Measurements from ENCODE around the gene SEMA3D. TPM values are rescaled to one million over a fixed set of nuclear protein-coding genes. Genes with fewer than 3 reads are reported as not detected.

SEMA3D gene
- total and polyA plus RNA-seq, 2 of the 4 experiments (the other 2 are of a cell fraction), result 2.9 to 13.6 TPM

DNA sequence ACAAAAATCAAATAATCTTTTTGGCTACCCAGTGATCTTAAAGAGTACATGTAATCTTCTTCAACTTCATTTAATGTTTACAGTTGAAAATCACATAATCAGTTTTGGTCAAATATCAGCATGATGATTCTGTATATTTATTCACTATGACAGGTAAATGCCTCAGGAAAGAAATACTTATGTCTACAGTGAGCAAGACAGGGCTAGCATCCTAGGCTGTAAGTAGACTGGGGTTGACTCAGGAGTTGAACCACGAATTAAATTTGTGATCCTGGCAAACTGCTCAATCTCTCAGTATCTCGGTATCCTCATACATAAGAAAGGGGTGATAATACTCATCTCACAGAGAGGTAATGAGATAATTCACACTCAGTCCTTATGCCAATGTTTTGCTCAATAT is 71.8 kb downstream of the SEMA3D start:
- dilution Hi-C loops (cut with HindIII; ENCODE audit: low sequenced_read_pairs, unreplicated experiment), result no loop called here
- POLR2A ChIA-PET (ENCODE audit: unreplicated experiment), result no interaction called here

More for the DNA sequence above, 71.8 kb downstream of the SEMA3D start:
- no peak overlapping the region for H3K4ac ChIP-seq (ENCODE audit: low read depth, low read length)
- H3K4me2 ChIP-seq (ENCODE audit: low read depth, low read length), result no peak overlapping the region
- no peak overlapping the region for H2BK15ac ChIP-seq (ENCODE audit: low read depth, low read length)
- no peak overlapping the region for H2BK120ac ChIP-seq (ENCODE audit: low read depth, low read length)
- no peaks in the 10 kb centered on the region for H3K9me3 ChIP-seq (ENCODE audit: control insufficient read depth, insufficient read depth, low read length)
- TF ChIP-seq, protein P1, sequence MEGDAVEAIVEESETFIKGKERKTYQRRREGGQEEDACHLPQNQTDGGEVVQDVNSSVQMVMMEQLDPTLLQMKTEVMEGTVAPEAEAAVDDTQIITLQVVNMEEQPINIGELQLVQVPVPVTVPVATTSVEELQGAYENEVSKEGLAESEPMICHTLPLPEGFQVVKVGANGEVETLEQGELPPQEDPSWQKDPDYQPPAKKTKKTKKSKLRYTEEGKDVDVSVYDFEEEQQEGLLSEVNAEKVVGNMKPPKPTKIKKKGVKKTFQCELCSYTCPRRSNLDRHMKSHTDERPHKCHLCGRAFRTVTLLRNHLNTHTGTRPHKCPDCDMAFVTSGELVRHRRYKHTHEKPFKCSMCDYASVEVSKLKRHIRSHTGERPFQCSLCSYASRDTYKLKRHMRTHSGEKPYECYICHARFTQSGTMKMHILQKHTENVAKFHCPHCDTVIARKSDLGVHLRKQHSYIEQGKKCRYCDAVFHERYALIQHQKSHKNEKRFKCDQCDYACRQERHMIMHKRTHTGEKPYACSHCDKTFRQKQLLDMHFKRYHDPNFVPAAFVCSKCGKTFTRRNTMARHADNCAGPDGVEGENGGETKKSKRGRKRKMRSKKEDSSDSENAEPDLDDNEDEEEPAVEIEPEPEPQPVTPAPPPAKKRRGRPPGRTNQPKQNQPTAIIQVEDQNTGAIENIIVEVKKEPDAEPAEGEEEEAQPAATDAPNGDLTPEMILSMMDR (conservative IDR thresholded peaks at IDR 0.05; ENCODE audit: low read depth, low read length), result no peak
- TF ChIP-seq POLR2A (IDR thresholded peaks at IDR 0.05; ENCODE audit: low read depth, low read length) (no peak), CEBPB (IDR thresholded peaks at IDR 0.05; ENCODE audit: low read depth, low read length) (no peak), MAFK (IDR thresholded peaks at IDR 0.05; ENCODE audit: low read depth, low read length) (no peak), CHD1 (IDR thresholded peaks at IDR 0.05; ENCODE audit: low read depth, low read length) (no peak), RAD21 (IDR thresholded peaks at IDR 0.05; ENCODE audit: low read length) (no peak), MXI1 (IDR thresholded peaks at IDR 0.05; ENCODE audit: borderline replicate concordance, low read depth, low read length) (no peak)
- TF ChIP-seq, protein P2, sequence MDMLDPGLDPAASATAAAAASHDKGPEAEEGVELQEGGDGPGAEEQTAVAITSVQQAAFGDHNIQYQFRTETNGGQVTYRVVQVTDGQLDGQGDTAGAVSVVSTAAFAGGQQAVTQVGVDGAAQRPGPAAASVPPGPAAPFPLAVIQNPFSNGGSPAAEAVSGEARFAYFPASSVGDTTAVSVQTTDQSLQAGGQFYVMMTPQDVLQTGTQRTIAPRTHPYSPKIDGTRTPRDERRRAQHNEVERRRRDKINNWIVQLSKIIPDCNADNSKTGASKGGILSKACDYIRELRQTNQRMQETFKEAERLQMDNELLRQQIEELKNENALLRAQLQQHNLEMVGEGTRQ (IDR thresholded peaks at IDR 0.05; ENCODE audit: low read depth, low read length), result no peak
- no CpG with 5 or more reads among the region's 2 CpGs for WGBS, 2 experiments (ENCODE audit: extremely low coverage in 2 of 2, insufficient read length in 1 of 2)
- H4K91ac ChIP-seq (ENCODE audit: insufficient read depth, low read depth, low read length), result no peak overlapping the region
- no peak overlapping the region for H3K23ac ChIP-seq (ENCODE audit: low read depth, low read length)
- in situ Hi-C loops (cut with MboI; ENCODE audit: low sequenced_read_pairs), result no loop called here
- H3K9me1 ChIP-seq (ENCODE audit: insufficient read depth, low read length), result no peaks in the 10 kb centered on the region
- H4K5ac ChIP-seq (ENCODE audit: low read depth, low read length), result no peak overlapping the region
- no peak overlapping the region for H2AK5ac ChIP-seq (ENCODE audit: low read depth, low read length)
- CTCF ChIA-PET, result no interaction called here
- ATAC-seq (ENCODE audit: low read depth) (no peak), DNase-seq (no peak)
- no peak overlapping the region for H3K4me3 ChIP-seq (ENCODE audit: insufficient read depth, low read depth, low read length)
- H3K27me3 ChIP-seq (ENCODE audit: control insufficient read depth, insufficient read depth, low read length), result no peaks in the 10 kb centered on the region
- no peak overlapping the region for H3K18ac ChIP-seq (ENCODE audit: low read depth, low read length)
- no peak overlapping the region for H2AFZ ChIP-seq (replicated peaks; ENCODE audit: low read length, poor library complexity)
- H3K27ac ChIP-seq (ENCODE audit: insufficient read depth, low read length), result no peak overlapping the region
- H2BK20ac ChIP-seq (ENCODE audit: low read depth, low read length), result no peak overlapping the region
- H3K14ac ChIP-seq (replicated peaks; ENCODE audit: low read depth, low read length), result no peak overlapping the region
- BruUV-seq (replicated peaks), result no TSS peak
- H2AK9ac ChIP-seq (replicated peaks; ENCODE audit: low read depth, low read length, poor library complexity), result no peak overlapping the region
- no peak overlapping the region for H4K8ac ChIP-seq (ENCODE audit: low read depth in 2 of 2, low read length in 2 of 2)
- H3K9ac ChIP-seq (ENCODE audit: low read depth, low read length), result no peak overlapping the region
- no peaks in the 10 kb centered on the region for H3K4me1 ChIP-seq (ENCODE audit: control insufficient read depth, insufficient read depth, low read length)
- no peaks in the 10 kb centered on the region for H3K79me1 ChIP-seq (ENCODE audit: low read depth in 1 of 2, low read length in 2 of 2)
- intact Hi-C loops (cut with micrococcal nuclease), result no loop called here
- H4K20me1 ChIP-seq (ENCODE audit: insufficient read depth, low read length), result no peaks in the 10 kb centered on the region
- H3K56ac ChIP-seq (ENCODE audit: extremely low read depth, insufficient read depth, low read length), result no peak overlapping the region
- H3K36me3 ChIP-seq (ENCODE audit: control insufficient read depth, insufficient read depth, low read length), result no peaks in the 10 kb centered on the region
- H2BK5ac ChIP-seq (ENCODE audit: low read depth, low read length, poor library complexity, severe bottlenecking), result no peak overlapping the region
